Ectodermal cell (in vitro differentiated cells): ENCODE measurements around the gene THSD4.

Source experiments
- H3K27ac ChIP-seq: 2 replicates; pipeline ENCODE4 v1.7.0; 2013; ENCODE audit warnings: mild to moderate bottlenecking, low read depth, low read length; ENCODE audit not compliant: insufficient read depth, poor library complexity, severe bottlenecking
- H3K27me3 ChIP-seq: 2 replicates; pipeline ENCODE4 v1.7.0; 2013; ENCODE audit warnings: mild to moderate bottlenecking, low read length; ENCODE audit not compliant: insufficient read depth, control insufficient read depth, poor library complexity, severe bottlenecking
- H3K36me3 ChIP-seq: one replicate; pipeline ENCODE4 v1.7.0; 2013; ENCODE audit warnings: low read length; ENCODE audit not compliant: control insufficient read depth, insufficient read depth
- H3K4me1 ChIP-seq: one replicate; pipeline ENCODE4 v1.7.0; 2013; ENCODE audit warnings: low read length; ENCODE audit not compliant: control insufficient read depth, insufficient read depth
- H3K4me3 ChIP-seq: 2 replicates; pipeline ENCODE4 v1.7.0; 2013; ENCODE audit warnings: low read depth, low read length, control low read depth; ENCODE audit not compliant: insufficient read depth
- H3K9me3 ChIP-seq: 2 replicates; pipeline ENCODE4 v1.7.0; 2013; ENCODE audit warnings: mild to moderate bottlenecking, low read length, moderate library complexity; ENCODE audit not compliant: control insufficient read depth
- WGBS, 2 experiments: methylation state at CpG; one replicate each; pipeline ENCODE4 v1.1.7; 2013; ENCODE audit warnings: missing lambda C conversion rate in 2 of 2; 5-methylcytosine and 5-hydroxymethylcytosine counted together

THSD4 gene

DNA sequence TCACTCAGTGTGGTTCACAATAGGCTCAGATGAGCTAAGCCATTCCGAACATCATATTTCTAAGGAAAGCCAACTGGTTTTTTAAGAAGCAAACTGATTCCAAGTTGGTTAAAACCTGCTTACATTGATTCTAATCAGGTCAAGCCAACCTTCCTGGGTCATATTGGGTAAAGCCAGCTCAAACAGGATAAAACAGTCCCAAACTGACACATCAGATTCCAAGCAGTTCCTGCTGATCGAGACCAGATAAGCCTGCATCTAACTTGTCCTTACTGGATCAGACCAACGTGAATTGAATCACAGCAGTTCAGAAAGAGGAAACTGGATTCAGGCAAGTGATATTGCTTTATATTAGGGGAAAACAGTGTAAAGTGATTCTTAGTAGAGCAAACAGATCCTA, 18.6 kb upstream of the THSD4 start:
- Histone ChIP-seq H3K27me3 (no peaks in the 10 kb centered on the region), H3K9me3 (no peaks in the 10 kb centered on the region), H3K27ac (no peak overlapping the region), H3K4me1 (no peaks in the 10 kb centered on the region), H3K36me3 (no peaks in the 10 kb centered on the region), H3K4me3 (no peak overlapping the region)
- 92 to 96% methylated on average over 3 of the region's 3 CpGs for WGBS, 2 experiments

DNA sequence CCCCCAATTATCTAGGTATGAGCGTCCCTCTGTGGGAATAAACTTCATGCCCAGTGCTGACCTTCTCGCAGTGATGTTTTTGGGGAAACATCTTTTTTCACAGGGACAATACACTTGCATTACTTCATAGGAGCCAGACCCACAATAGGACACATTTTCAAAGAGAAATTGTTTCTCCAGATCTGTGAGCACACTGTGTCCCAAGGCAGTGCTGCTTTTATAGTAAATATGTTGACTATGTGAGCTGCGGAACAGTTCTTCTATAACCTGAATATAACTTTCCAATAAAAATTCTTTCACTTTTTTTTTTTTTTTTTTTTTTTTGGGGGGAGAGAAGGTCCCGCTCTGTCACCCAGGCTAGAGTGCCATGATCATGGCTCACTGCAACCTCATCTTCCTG, 17.4 kb upstream of the THSD4 start:
- H3K27me3 ChIP-seq, result no peaks in the 10 kb centered on the region
- no peak overlapping the region for H3K27ac ChIP-seq
- H3K4me1 ChIP-seq, result no peaks in the 10 kb centered on the region
- no peaks in the 10 kb centered on the region for H3K9me3 ChIP-seq
- no peaks in the 10 kb centered on the region for H3K36me3 ChIP-seq
- H3K4me3 ChIP-seq, result no peak overlapping the region
- WGBS, 2 experiments, result 90 to 94% methylated on average over 3 of the region's 4 CpGs

DNA sequence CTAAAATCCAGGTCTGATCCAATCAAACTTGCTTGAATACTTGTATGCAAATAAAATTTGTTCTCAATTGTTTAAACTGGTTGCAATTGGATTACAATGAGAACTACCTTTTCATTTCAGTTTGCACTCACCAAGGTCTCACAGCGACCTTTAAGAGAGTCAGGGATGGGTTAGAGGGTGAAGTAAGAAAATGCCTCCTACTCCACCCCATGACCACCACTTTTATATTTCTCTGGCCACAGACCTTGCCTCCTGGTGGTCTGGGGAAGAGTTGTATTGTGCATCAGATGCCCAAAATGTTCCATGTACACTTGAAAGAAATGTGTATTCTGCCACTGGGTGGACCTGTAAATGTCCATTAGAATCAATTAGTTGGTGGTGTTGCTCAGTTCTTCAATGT, 16.4 kb upstream of the THSD4 start:
- H3K27ac ChIP-seq, result no peak overlapping the region
- no peaks in the 10 kb centered on the region for H3K36me3 ChIP-seq
- WGBS, 2 experiments, result 100% methylated on average over 1 of the region's 1 CpG; no CpG with 5 or more reads in 1 of the 2 experiments
- H3K27me3 ChIP-seq, result no peaks in the 10 kb centered on the region
- no peak overlapping the region for H3K4me3 ChIP-seq
- H3K9me3 ChIP-seq, result no peaks in the 10 kb centered on the region
- H3K4me1 ChIP-seq, result no peaks in the 10 kb centered on the region

DNA sequence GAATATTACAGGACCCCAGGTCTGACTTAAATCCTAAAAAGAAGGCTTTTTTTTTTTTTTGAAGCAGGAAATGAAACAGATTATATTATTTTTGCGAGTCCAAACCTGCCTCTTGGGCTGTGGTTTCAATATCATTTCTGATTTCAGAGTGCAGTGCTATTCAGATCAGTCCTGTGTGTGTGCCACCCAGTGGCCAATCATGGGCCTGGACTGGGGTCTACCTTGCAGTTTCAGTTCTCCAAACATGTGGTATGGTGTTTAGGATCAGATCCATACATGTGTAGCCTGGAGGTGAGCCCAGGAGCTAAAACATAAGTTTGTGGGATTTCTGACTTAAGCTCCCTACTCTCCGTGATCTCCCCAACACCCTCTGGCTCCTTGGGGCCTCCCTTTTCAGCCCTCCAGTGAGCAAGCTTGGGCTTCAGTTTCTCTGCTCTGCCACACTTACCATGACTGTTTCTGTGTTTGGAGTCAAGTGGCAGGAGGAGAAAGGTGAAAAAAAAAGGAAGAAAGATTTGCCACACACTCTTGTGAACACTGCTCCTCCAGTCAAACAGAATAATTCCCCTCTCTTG, 12.1 kb upstream of the THSD4 start:
- no peak overlapping the region for H3K4me3 ChIP-seq
- H3K27ac ChIP-seq, result no peak overlapping the region
- no peaks in the 10 kb centered on the region for H3K9me3 ChIP-seq
- H3K36me3 ChIP-seq, result no peaks in the 10 kb centered on the region
- H3K27me3 ChIP-seq, result no peaks in the 10 kb centered on the region
- WGBS, 2 experiments, result 88 to 93% methylated on average over 2 of the region's 2 CpGs
- H3K4me1 ChIP-seq, result no peaks in the 10 kb centered on the region

DNA sequence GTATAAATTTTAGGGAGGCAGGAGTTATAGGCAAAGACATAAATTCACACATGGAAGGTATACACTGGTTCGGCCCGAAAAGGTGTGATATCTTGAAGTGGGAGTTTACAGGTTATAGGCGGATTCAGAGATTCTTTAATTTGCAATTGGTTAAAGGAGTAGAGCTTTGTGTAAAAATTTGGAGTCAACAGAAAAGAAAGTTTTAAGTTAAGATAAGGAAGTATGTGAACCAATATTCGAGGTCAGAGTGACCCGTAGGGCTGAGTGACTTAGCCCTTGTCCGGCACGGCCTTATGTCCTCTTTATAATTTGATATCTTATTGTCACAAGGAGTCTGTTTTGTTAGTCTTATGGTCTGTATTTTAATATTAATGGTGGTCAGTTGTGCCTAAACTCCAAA, 10.6 kb upstream of the THSD4 start:
- Histone ChIP-seq H3K27ac (no peak overlapping the region), H3K36me3 (no peaks in the 10 kb centered on the region), H3K9me3 (no peaks in the 10 kb centered on the region), H3K4me3 (no peak overlapping the region), H3K4me1 (no peaks in the 10 kb centered on the region), H3K27me3 (no peaks in the 10 kb centered on the region)
- WGBS, 2 experiments, result 95 to 97% methylated on average over 7 of the region's 7 CpGs

DNA sequence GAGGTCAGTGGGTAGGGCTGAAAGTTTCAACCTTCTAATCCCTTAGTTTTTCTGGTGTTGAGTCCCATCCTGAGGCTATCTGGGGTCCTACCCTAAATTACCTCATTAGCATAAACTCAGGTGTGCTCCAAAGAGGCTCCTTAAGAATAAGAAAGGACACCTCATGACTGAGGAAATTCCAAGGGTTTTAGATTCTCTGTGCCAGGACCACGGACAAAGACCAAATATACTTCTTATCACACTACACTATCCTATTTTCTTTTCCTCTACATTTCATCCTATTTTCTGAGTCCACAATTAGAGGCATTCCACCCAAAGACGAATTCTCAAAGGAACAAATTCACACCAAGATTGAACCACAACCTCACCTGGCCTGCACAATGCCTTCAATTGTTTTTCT, 9.8 kb upstream of the THSD4 start:
- Histone ChIP-seq H3K9me3 (no peaks in the 10 kb centered on the region), H3K27me3 (no peaks in the 10 kb centered on the region), H3K4me3 (no peak overlapping the region), H3K27ac (no peak overlapping the region), H3K4me1 (no peaks in the 10 kb centered on the region), H3K36me3 (no peaks in the 10 kb centered on the region)
- 77 to 88% methylated on average over 2 of the region's 2 CpGs for WGBS, 2 experiments

DNA sequence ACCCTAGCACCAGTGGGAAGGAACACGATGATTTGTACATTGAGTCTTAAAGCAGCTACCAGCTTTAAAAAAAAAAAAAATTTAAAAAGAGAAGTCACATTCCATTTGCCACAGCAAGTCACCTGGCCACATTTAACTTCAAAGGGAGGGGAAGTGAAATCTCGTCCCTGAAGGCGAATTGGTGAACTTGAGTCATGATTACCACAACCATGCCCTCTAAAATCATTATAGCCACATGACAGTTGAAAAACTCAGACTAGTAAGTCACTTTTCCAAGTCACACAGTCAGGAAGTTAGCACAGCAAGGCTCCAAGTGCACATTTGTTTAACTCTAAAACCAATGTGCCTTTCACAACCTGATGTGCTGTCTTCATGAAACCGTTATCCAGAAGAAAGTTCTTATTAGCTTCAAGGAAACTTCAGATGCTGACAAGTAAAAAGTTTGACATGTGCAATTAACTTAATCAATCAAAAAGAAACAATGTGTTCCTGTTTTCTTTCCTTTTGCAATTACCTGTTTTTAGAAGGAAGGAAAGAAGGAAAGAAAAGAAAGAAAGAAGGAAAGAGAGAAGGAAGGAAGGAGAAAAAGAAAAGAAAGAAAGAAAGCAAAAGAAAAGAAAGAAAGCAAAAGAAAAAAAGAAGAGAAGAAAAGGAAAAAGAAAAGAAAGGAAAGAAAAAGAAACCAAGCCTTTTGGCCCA, 8.3 kb upstream of the THSD4 start:
- Histone ChIP-seq H3K9me3 (no peaks in the 10 kb centered on the region), H3K27ac (no peak overlapping the region), H3K4me1 (peaks cover 6% of the 10 kb centered on the region), H3K36me3 (no peaks in the 10 kb centered on the region), H3K27me3 (no peaks in the 10 kb centered on the region), H3K4me3 (no peak overlapping the region)
- 88 to 90% methylated on average over 4 of the region's 4 CpGs for WGBS, 2 experiments

DNA sequence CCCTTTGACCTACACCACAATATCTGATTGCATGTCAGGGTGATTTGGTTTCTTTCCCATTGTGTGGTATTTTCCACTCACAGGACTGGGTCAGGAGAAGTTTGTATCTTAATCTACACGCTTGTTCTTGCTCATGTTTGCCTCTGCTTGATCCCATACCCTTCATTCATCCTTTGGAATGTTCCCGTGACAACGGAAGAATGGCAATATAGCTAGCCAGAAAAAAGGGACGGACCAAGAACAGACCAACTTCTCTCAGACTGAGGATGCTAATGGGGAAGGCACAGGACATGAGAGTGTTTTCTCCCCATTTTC, 7.8 kb upstream of the THSD4 start:
- Histone ChIP-seq H3K4me3 (no peak overlapping the region), H3K27ac (no peak overlapping the region), H3K9me3 (no peaks in the 10 kb centered on the region), H3K27me3 (no peaks in the 10 kb centered on the region), H3K36me3 (no peaks in the 10 kb centered on the region), H3K4me1 (peaks cover 6% of the 10 kb centered on the region)
- WGBS, 2 experiments, result 94 to 95% methylated on average over 4 of the region's 4 CpGs

DNA sequence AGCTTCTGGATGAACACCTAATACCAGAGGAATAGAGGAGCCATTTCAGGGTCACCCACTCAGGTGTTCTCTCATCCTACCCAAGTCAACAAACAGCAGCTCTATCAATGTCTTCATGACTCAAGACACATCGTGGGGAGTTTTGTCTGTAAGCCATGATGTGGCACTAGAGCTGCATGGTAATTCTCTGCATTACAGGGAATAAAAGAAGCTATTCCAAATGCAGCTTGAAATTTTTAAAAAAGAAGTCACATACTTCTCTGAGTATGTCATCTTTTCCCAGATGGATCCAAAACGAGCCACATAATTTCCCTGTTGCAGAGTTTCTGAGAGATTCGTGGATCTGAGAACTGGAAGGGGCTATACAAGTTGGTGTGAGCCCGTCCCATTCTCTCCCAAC, 6.1 kb upstream of the THSD4 start:
- peaks cover 6% of the 10 kb centered on the region for H3K4me1 ChIP-seq
- H3K27me3 ChIP-seq, result no peaks in the 10 kb centered on the region
- WGBS, 2 experiments, result 90 to 93% methylated on average over 4 of the region's 4 CpGs
- no peaks in the 10 kb centered on the region for H3K9me3 ChIP-seq
- H3K27ac ChIP-seq, result no peak overlapping the region
- no peaks in the 10 kb centered on the region for H3K36me3 ChIP-seq
- no peak overlapping the region for H3K4me3 ChIP-seq

DNA sequence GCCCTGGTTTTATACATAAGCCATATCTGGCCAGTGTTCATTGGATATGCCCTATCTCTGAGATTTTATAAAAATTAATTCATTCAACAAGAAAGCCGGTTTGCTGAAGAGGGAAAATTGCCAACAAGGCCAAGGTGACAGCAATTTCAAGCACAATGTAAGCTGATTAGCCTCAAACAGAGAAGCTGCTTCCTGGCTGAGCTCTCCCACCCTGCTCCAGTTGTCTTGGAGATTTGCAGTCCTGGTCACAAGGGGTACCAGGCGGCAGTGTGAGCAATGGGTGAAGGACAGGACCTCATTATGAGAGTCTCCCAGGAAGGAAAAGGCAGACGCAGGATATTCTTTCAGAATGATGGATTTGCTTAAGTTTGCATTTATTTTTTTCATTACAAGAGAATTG, 5.4 kb upstream of the THSD4 start:
- H3K36me3 ChIP-seq, result no peaks in the 10 kb centered on the region
- no peaks in the 10 kb centered on the region for H3K9me3 ChIP-seq
- H3K4me1 ChIP-seq, result peaks cover 8% of the 10 kb centered on the region
- no peaks in the 10 kb centered on the region for H3K27me3 ChIP-seq
- no peak overlapping the region for H3K27ac ChIP-seq
- WGBS, 2 experiments, result 86 to 87% methylated on average over 3 of the region's 3 CpGs
- no peak overlapping the region for H3K4me3 ChIP-seq
